Measurements from ENCODE around the gene DLEC1. TPM values are rescaled to one million over a fixed set of nuclear protein-coding genes. Genes with fewer than 3 reads are reported as not detected.
"Not testable (repeated sequence)": the region's sequence is repeated elsewhere in the genome, so short reads cannot be mapped to it uniquely, and the experiment has no call there.

The DLEC1 gene
- total and polyA plus RNA-seq, 5 donors = 0.23 to 1.0 (median 0.48) TPM

- H3K27ac ChIP-seq (ENCODE audit: low read length); H3K9me3 ChIP-seq (ENCODE audit: control insufficient read depth, low read length); ATAC-seq; DNase-seq; H3K27me3 ChIP-seq (ENCODE audit: control insufficient read depth, insufficient read depth); H3K4me1 ChIP-seq (ENCODE audit: control insufficient read depth, insufficient read depth, low read length); intact Hi-C loops (cut with DNase I); H3K4me3 ChIP-seq (ENCODE audit: low read length): not testable (repeated sequence)
- 45% methylated on average over 2 of the region's 3 CpGs for WGBS
These were observed 38.1 kb downstream of the DLEC1 start for GRCh38 chr3:38077073-38077472.

DNA sequence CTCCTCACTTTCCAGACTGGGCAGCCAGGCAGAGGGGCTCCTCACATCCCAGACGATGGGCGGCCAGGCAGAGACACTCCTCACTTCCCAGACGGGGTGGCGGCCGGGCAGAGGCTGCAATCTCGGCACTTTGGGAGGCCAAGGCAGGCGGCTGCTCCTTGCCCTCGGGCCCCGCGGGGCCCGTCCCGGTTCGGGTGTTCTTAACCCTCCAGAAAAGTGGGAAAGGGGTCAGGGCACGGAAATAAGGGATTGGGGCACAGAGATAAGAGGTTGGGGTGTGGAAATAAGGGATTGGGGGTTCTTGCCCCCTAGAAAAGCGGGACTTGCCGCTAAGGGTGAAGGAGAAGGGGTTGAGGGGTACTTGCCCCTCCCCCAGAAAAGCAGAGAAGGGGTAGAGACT lies 43.3 kb downstream of the DLEC1 start:
- WGBS = 95% methylated on average over 12 of the region's 16 CpGs
- H3K4me1 ChIP-seq (ENCODE audit: control insufficient read depth, insufficient read depth, low read length); H3K27me3 ChIP-seq (ENCODE audit: control insufficient read depth, insufficient read depth); intact Hi-C loops (cut with DNase I); DNase-seq; H3K9me3 ChIP-seq (ENCODE audit: control insufficient read depth, low read length); H3K27ac ChIP-seq (ENCODE audit: low read length); ATAC-seq; H3K4me3 ChIP-seq (ENCODE audit: low read length): not testable (repeated sequence)

DNA sequence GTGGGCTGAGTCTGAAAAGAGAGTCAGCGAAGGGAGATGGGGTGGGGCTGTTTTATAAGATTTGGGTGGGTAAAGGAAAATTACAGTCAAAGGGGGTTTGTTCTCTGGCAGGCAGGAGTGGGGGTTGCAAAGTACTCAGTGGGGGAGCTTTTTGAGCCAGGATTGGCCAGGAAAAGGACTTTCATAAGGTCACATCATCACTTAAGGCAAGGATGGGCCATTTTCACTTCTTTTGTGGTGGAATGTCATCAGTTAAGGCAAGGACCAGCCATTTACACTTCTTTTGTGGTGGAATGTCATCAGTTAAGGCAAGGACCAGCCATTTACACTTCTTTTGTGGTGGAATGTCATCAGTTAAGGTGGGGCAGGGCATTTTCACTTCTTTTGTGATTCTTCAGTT lies 44.2 kb downstream of the DLEC1 start:
- H3K4me1 ChIP-seq (ENCODE audit: control insufficient read depth, insufficient read depth, low read length); intact Hi-C loops (cut with DNase I); H3K4me3 ChIP-seq (ENCODE audit: low read length); DNase-seq; H3K27ac ChIP-seq (ENCODE audit: low read length); ATAC-seq; H3K27me3 ChIP-seq (ENCODE audit: control insufficient read depth, insufficient read depth); H3K9me3 ChIP-seq (ENCODE audit: control insufficient read depth, low read length): not testable (repeated sequence)
- 100% methylated on average over 1 of the region's 1 CpG for WGBS

DNA sequence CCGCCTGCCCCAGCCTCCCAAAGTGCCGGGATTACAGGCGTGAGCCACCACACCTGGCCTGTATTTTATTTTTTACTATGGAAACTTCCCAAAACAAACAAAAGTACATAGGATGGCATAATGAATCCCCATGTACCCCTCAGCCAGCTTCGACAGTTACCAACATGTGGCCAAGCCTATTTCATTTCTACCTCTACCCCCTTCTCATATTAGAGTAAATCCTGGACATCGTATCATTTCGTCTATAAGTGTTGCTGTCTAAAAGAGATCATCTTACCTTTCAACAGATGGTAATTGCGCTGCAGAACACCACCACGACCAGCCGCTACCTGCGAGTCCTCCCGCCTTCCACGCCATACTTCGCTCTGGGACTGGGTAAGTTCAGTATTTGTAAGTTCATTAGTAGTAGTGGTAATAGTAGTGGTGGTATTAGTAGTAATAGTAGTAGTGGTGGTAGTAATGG lies 44.9 kb downstream of the DLEC1 start:
- WGBS = 97% methylated on average over 13 of the region's 13 CpGs

DNA sequence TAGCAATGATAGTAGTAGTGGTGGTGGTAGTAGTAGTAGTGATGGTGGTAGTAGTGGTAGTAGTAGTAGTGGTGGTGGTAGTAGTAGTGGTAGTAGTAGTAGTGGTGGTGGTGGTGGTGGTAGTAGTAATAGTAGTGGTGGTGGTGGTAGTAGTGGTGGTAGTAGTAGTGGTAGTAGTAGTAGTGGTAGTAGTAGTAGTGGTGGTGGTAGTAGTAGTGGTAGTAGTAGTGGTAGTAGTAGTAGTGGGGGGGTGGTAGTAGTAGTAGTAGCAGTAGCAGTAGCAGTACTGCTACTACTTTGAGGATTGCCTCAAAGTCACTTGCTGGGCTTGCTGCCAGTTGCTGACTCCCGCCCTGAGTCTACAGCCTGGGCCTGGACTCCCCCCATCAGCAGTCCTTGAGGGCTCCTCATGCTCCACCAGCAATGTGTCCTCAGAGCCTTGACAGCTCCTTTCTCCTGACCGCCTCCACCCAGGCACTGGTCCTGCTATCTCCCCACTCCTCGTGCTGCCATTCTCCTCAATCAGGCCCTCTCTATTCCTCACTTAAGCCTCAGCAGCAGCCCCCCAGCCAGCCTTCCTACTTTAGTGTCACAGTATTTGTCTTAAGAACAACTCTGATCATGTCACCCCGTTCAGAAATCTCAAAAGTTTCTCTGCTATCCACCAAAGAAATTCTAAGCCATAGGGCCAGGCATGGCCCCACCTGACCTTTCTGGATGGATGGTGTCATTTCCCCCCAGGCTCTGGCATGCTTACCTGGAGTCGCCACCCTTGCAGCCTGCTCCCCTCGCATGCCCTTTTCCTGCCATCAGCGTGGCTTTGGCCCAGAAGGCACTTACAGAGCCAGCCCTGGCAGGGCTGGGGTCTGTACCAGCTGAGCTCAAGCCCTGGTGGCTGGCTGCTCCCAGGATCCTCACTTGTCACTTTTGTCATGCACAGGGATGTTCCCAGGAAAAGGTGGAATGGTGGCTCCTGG lies 45.6 kb downstream of the DLEC1 start:
- WGBS = 63% methylated on average over 7 of the region's 7 CpGs

More for the DNA sequence above, 44.9 kb downstream of the DLEC1 start:
- ATAC-seq (no peak), DNase-seq (no peak)
- Histone ChIP-seq H3K27ac (ENCODE audit: low read length) (no peak overlapping the region), H3K4me3 (ENCODE audit: low read length) (no peak overlapping the region), H3K9me3 (ENCODE audit: control insufficient read depth, low read length) (no peaks in the 10 kb centered on the region), H3K4me1 (ENCODE audit: control insufficient read depth, insufficient read depth, low read length) (no peaks in the 10 kb centered on the region), H3K27me3 (ENCODE audit: control insufficient read depth, insufficient read depth) (no peaks in the 10 kb centered on the region)
- intact Hi-C loops (cut with DNase I) = no loop called here

DNA sequence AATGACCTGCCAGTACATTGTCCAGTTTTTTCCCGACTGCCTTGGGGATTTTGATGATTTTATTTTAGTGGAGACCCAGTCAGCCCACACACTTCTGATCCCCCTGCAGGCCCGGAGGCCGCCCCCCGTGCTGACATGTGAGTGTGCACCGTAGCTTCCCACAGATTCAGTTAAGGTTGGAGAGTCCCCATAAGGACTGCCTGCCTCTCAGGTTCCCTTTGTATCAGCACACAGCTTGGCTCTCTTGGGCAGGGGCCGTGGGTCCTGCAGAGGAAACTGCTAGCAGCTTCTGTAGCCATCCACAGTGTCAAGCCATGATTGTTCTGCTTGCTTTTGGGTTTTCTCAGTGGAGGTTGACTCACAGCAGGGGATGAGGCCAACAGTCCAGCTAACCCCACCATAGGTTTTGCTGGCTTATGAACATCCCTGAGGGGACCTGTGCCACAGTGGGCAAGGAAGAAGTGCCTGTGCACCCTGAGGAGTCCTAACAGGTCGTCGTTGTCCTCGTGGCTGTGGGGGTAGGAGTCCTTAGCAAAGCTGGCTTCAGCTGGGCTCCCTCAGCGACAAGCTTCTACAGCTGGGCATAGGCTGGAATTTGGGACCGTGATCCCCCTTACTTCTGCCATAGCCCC lies 46.4 kb downstream of the DLEC1 start:
- H3K9me3 ChIP-seq (ENCODE audit: control insufficient read depth, low read length) = no peaks in the 10 kb centered on the region
- H3K27ac ChIP-seq (ENCODE audit: low read length) = no peak overlapping the region
- no peaks in the 10 kb centered on the region for H3K27me3 ChIP-seq (ENCODE audit: control insufficient read depth, insufficient read depth)
- WGBS = 87% methylated on average over 11 of the region's 11 CpGs
- no peak overlapping the region for H3K4me3 ChIP-seq (ENCODE audit: low read length)
- ATAC-seq (peak; percentile 18 to 19), DNase-seq (no peak)
- intact Hi-C loops (cut with DNase I) = no loop called here
- no peaks in the 10 kb centered on the region for H3K4me1 ChIP-seq (ENCODE audit: control insufficient read depth, insufficient read depth, low read length)

More for the DNA sequence above, 45.6 kb downstream of the DLEC1 start:
- Histone ChIP-seq H3K4me1 (ENCODE audit: control insufficient read depth, insufficient read depth, low read length) (no peaks in the 10 kb centered on the region), H3K9me3 (ENCODE audit: control insufficient read depth, low read length) (no peaks in the 10 kb centered on the region), H3K27ac (ENCODE audit: low read length) (no peak overlapping the region), H3K4me3 (ENCODE audit: low read length) (no peak overlapping the region), H3K27me3 (ENCODE audit: control insufficient read depth, insufficient read depth) (no peaks in the 10 kb centered on the region)
- intact Hi-C loops (cut with DNase I) = no loop called here
- DNase-seq = peak; percentile 41 to 62 (median 60)
- peak; percentile 68 to 90 for ATAC-seq

- 85% methylated on average over 1 of the region's 1 CpG for WGBS
- Histone ChIP-seq H3K27me3 (ENCODE audit: control insufficient read depth, insufficient read depth) (no peaks in the 10 kb centered on the region), H3K4me1 (ENCODE audit: control insufficient read depth, insufficient read depth, low read length) (no peaks in the 10 kb centered on the region), H3K4me3 (ENCODE audit: low read length) (no peak overlapping the region), H3K9me3 (ENCODE audit: control insufficient read depth, low read length) (no peaks in the 10 kb centered on the region), H3K27ac (ENCODE audit: low read length) (no peak overlapping the region)
- intact Hi-C loops (cut with DNase I) = no loop called here
- ATAC-seq = peak; percentile 29 to 47
- no peak for DNase-seq
These were observed 46.9 kb downstream of the DLEC1 start for GRCh38 chr3:38085943-38086324.

DNA sequence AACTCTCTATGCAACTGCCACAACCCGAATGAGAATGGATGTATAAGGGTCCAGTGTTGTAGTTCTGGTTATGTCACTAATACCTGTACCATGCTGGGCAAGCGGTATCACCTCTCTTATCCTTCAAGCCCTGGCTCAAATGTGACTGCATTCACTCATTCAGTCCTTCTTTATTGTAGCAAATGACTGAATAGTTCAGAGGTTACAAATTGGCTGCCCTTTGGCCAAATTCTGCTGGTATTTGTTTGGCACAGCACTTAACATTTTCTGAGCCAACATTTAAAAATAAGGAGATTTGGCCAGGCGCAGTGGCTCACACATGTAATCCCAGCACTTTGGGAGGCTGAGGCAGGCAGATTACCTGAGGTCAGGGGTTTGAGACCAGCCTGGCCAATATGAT lies 47.5 kb downstream of the DLEC1 start:
- intact Hi-C loops (cut with DNase I) = no loop called here
- no peaks in the 10 kb centered on the region for H3K27me3 ChIP-seq (ENCODE audit: control insufficient read depth, insufficient read depth)
- H3K4me3 ChIP-seq (ENCODE audit: low read length) = no peak overlapping the region
- H3K4me1 ChIP-seq (ENCODE audit: control insufficient read depth, insufficient read depth, low read length) = no peaks in the 10 kb centered on the region
- WGBS = 92% methylated on average over 3 of the region's 3 CpGs
- DNase-seq = no peak
- H3K9me3 ChIP-seq (ENCODE audit: control insufficient read depth, low read length) = no peaks in the 10 kb centered on the region
- ATAC-seq = no peak
- H3K27ac ChIP-seq (ENCODE audit: low read length) = no peak overlapping the region

DNA sequence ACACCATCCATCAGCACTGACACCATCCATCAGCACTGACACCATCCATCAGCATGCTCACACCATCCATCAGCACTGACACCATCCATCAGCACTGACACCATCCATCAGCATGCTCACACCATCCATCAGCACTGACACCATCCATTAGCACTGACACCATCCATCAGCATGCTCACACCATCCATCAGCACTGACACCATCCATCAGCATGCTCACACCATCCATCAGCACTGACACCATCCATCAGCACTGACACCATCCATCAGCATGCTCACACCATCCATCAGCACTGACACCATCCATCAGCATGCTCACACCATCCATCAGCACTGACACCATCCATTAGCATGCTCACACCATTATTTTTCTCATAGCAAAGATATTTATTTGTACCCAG lies 48.3 kb downstream of the DLEC1 start:
- ATAC-seq; intact Hi-C loops (cut with DNase I); H3K4me3 ChIP-seq (ENCODE audit: low read length); H3K27ac ChIP-seq (ENCODE audit: low read length); H3K4me1 ChIP-seq (ENCODE audit: control insufficient read depth, insufficient read depth, low read length); H3K27me3 ChIP-seq (ENCODE audit: control insufficient read depth, insufficient read depth); DNase-seq; H3K9me3 ChIP-seq (ENCODE audit: control insufficient read depth, low read length): not testable (repeated sequence)

DNA sequence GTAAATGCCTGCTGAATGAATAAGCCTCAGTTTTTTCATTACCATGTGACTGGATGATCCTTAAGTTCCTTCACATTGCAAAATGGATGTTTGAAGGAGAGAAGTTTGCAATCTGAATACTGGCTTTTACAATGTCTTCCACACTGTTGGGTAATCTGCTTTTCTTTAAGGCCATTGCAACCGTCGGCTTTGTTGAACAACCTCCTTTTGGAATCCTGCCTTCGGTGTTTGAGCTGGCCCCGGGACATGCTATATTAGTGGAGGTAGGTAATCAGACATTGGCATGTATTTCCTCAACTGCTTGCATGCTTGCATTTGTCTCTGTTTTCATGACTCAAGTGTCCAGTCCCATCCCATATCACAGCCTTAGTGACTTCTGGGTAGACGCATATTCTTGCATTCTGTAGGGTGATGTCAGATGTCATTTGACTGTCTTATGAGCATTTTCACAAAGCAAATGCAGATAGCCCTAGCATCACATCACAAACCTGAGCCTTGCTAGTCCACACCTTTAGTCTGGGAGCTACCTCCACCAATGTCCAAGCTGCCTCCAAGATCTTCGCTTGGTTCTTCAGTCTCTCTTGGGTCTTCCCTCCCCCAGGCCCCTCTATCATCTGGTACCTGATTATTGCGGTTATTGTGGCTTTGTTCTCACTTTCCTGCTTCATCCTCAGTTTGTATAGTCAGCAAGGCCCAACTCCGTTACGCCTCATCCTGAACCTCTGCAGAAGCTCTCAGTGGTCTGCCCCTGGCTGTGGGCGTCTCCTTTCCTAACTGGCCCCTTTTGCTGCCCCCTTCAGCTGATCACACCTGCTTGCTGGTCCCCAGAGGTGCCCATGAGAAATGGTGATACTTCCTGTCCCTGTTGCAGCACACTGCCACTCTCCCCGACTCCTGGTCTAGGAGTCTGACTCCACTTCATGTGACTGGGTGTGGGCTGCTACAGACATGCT lies 49.4 kb downstream of the DLEC1 start:
- Histone ChIP-seq H3K4me3 (ENCODE audit: low read length) (no peak overlapping the region), H3K9me3 (ENCODE audit: control insufficient read depth, low read length) (no peaks in the 10 kb centered on the region), H3K27me3 (ENCODE audit: control insufficient read depth, insufficient read depth) (no peaks in the 10 kb centered on the region), H3K27ac (ENCODE audit: low read length) (no peak overlapping the region), H3K4me1 (ENCODE audit: control insufficient read depth, insufficient read depth, low read length) (no peaks in the 10 kb centered on the region)
- WGBS = 86% methylated on average over 11 of the region's 11 CpGs
- ATAC-seq = no peak
- intact Hi-C loops (cut with DNase I) = no loop called here
- no peak for DNase-seq
